ENCODE results near the gene STAM2. TPM values are rescaled to one million over a fixed set of nuclear protein-coding genes. Genes with fewer than 3 reads are reported as not detected.
"Not testable (repeated sequence)": the region's sequence is repeated elsewhere in the genome, so short reads cannot be mapped to it uniquely, and the experiment has no call there.

The STAM2 gene
- total and polyA plus RNA-seq, 2 experiments from 2014 or later: 13.1 to 41.0 TPM

GRCh38 chr2:152189622-152190495 lies 14.3 kb upstream of the STAM2 start:
- Histone ChIP-seq H3K9me2 (replicated peaks; ENCODE audit: insufficient read depth) (no peaks in the 10 kb centered on the region), H3K36me3 (replicated peaks; ENCODE audit: insufficient read depth, low read depth) (no peaks in the 10 kb centered on the region), H3K4me2 (no peak overlapping the region), H3K27me3 (no peaks in the 10 kb centered on the region), H3K4me3 (no peak overlapping the region), H3K27ac (no peak overlapping the region), H3K79me2 (no peaks in the 10 kb centered on the region), H4K20me1 (ENCODE audit: insufficient read depth, poor library complexity, severe bottlenecking) (no peaks in the 10 kb centered on the region), H3K9me3 (ENCODE audit: low read depth) (no peaks in the 10 kb centered on the region), H2AFZ (no peak overlapping the region), H3K4me1 (ENCODE audit: insufficient read depth) (no peaks in the 10 kb centered on the region)
- 55% methylated on average over 8 of the region's 8 CpGs for WGBS (ENCODE audit: low lambda C conversion rate, missing lambda C conversion rate)
- TF ChIP-seq EZH2phosphoT487 (IDR thresholded peaks at IDR 0.05; ENCODE audit: low read depth, severe bottlenecking, unreplicated experiment) (no peak), CTCF (IDR thresholded peaks at IDR 0.05; ENCODE audit: poor library complexity) (peak; percentile 89), EZH2 (IDR thresholded peaks at IDR 0.05; ENCODE audit: borderline replicate concordance) (no peak)
- peak; percentile 64 for DNase-seq (ENCODE audit: low spot score)

GRCh38 chr2:152186808-152187207 lies 11.2 kb upstream of the STAM2 start:
- H3K79me2 ChIP-seq; H4K20me1 ChIP-seq (ENCODE audit: insufficient read depth, poor library complexity, severe bottlenecking); H3K4me3 ChIP-seq; H3K9me2 ChIP-seq (replicated peaks; ENCODE audit: insufficient read depth); H3K4me1 ChIP-seq (ENCODE audit: insufficient read depth); H2AFZ ChIP-seq; DNase-seq (ENCODE audit: low spot score); H3K36me3 ChIP-seq (replicated peaks; ENCODE audit: insufficient read depth, low read depth); H3K27ac ChIP-seq; H3K27me3 ChIP-seq; H3K9me3 ChIP-seq (ENCODE audit: low read depth); H3K4me2 ChIP-seq: not testable (repeated sequence)
- 93% methylated on average over 5 of the region's 5 CpGs for WGBS (ENCODE audit: low lambda C conversion rate, missing lambda C conversion rate)

- WGBS (ENCODE audit: low lambda C conversion rate, missing lambda C conversion rate): 62% methylated on average over 3 of the region's 3 CpGs
- Histone ChIP-seq H3K79me2 (no peaks in the 10 kb centered on the region), H3K36me3 (replicated peaks; ENCODE audit: insufficient read depth, low read depth) (no peaks in the 10 kb centered on the region), H3K4me2 (no peak overlapping the region), H4K20me1 (ENCODE audit: insufficient read depth, poor library complexity, severe bottlenecking) (no peaks in the 10 kb centered on the region), H3K9me3 (ENCODE audit: low read depth) (no peaks in the 10 kb centered on the region), H3K27ac (no peak overlapping the region), H2AFZ (no peak overlapping the region), H3K4me1 (ENCODE audit: insufficient read depth) (no peaks in the 10 kb centered on the region), H3K9me2 (replicated peaks; ENCODE audit: insufficient read depth) (no peaks in the 10 kb centered on the region), H3K27me3 (no peaks in the 10 kb centered on the region), H3K4me3 (no peak overlapping the region)
- DNase-seq (ENCODE audit: low spot score): no peak
- TF ChIP-seq CTCF (IDR thresholded peaks at IDR 0.05; ENCODE audit: poor library complexity): no peak
- TF ChIP-seq EZH2phosphoT487 (IDR thresholded peaks at IDR 0.05; ENCODE audit: low read depth, severe bottlenecking, unreplicated experiment): no peak
- no peak for TF ChIP-seq EZH2 (IDR thresholded peaks at IDR 0.05; ENCODE audit: borderline replicate concordance)
These were observed 10.7 kb upstream of the STAM2 start for GRCh38 chr2:152186262-152186661.

- Histone ChIP-seq H3K4me1 (ENCODE audit: insufficient read depth) (no peaks in the 10 kb centered on the region), H3K27me3 (no peaks in the 10 kb centered on the region), H2AFZ (no peak overlapping the region), H3K79me2 (no peaks in the 10 kb centered on the region), H3K4me2 (no peak overlapping the region), H4K20me1 (ENCODE audit: insufficient read depth, poor library complexity, severe bottlenecking) (no peaks in the 10 kb centered on the region), H3K4me3 (no peak overlapping the region), H3K27ac (no peak overlapping the region), H3K9me2 (replicated peaks; ENCODE audit: insufficient read depth) (no peaks in the 10 kb centered on the region), H3K36me3 (replicated peaks; ENCODE audit: insufficient read depth, low read depth) (no peaks in the 10 kb centered on the region), H3K9me3 (ENCODE audit: low read depth) (no peaks in the 10 kb centered on the region)
- TF ChIP-seq EZH2phosphoT487 (IDR thresholded peaks at IDR 0.05; ENCODE audit: low read depth, severe bottlenecking, unreplicated experiment): no peak
- TF ChIP-seq EZH2 (IDR thresholded peaks at IDR 0.05; ENCODE audit: borderline replicate concordance): no peak
- TF ChIP-seq CTCF (IDR thresholded peaks at IDR 0.05; ENCODE audit: poor library complexity): no peak
- DNase-seq (ENCODE audit: low spot score): no peak
- 0% methylated on average over 1 of the region's 1 CpG for WGBS (ENCODE audit: low lambda C conversion rate, missing lambda C conversion rate)
These were observed 8.0 kb upstream of the STAM2 start for GRCh38 chr2:152183401-152184073.

GRCh38 chr2:152177667-152178066 lies 2.1 kb upstream of the STAM2 start:
- WGBS (ENCODE audit: low lambda C conversion rate, missing lambda C conversion rate): 98% methylated on average over 7 of the region's 7 CpGs
- not testable (repeated sequence) for H3K4me2 ChIP-seq; H3K27ac ChIP-seq; H4K20me1 ChIP-seq (ENCODE audit: insufficient read depth, poor library complexity, severe bottlenecking); H3K4me3 ChIP-seq; H2AFZ ChIP-seq; H3K9me3 ChIP-seq (ENCODE audit: low read depth); H3K27me3 ChIP-seq; DNase-seq (ENCODE audit: low spot score); H3K9me2 ChIP-seq (replicated peaks; ENCODE audit: insufficient read depth); H3K36me3 ChIP-seq (replicated peaks; ENCODE audit: insufficient read depth, low read depth)
- peaks cover 16% of the 10 kb centered on the region for H3K4me1 ChIP-seq (ENCODE audit: insufficient read depth)
- H3K79me2 ChIP-seq: peaks cover 24% of the 10 kb centered on the region

All from hepatocyte (in vitro differentiated cells).